Measurements from ENCODE around the gene SIRT2.
A peak's percentile ranks its signal among the peaks of the same experiment; 100 is the strongest.
"Not testable (repeated sequence)": the region's sequence is repeated elsewhere in the genome, so short reads cannot be mapped to it uniquely, and the experiment has no call there.

The SIRT2 gene

DNA sequence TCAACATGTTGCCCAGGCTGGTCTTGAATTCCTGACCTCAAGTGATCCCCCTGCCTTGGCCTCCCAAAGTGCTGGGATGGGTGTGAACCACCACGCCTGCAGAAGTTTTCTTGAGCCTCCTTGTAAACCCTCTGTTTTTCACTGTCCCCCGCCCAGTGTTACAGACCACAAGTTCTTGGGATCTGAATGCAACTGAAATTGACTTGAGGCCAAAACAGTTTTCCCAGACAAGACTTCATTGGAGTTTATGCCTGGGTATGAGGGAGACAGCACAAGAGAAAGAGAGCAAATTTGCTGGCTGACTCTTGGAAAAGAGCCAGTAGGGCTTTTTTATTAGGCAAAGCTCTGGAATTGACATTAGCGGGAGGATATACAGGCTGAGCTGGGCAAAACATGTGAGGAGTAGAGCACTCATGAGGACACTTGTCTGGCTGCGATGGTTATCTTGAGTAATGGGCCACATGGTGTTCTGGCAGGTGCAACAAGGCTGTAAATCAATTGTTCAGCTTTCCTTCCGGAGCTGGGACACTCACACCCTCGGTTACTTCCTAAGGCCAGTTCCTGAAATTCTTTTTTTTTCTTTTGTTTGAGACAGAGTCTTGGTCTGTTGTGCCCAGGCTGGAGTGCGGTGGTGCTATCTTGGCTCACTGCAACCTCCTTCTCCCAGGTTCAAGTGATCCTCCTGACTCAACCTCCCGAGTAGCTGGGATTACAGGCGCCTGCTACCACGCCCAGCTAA, 36.9 kb downstream of the SIRT2 start:
- no peak for DNase-seq

DNA sequence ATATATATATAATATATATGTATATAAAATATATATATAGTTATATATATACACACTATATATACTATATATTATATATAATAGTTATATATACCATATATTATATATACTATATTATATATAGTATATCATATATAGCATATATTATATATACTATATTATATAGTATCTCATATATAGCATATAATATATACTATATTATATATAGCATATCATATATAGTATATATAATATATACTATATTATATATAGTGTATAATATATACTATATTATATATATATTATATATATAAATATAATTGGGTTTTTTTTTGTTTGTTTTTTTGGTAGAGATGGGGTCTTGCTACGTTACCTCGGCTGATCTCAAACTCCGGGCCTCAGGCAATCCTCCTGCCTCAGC, 38.0 kb downstream of the SIRT2 start:
- DNase-seq = no peak

DNA sequence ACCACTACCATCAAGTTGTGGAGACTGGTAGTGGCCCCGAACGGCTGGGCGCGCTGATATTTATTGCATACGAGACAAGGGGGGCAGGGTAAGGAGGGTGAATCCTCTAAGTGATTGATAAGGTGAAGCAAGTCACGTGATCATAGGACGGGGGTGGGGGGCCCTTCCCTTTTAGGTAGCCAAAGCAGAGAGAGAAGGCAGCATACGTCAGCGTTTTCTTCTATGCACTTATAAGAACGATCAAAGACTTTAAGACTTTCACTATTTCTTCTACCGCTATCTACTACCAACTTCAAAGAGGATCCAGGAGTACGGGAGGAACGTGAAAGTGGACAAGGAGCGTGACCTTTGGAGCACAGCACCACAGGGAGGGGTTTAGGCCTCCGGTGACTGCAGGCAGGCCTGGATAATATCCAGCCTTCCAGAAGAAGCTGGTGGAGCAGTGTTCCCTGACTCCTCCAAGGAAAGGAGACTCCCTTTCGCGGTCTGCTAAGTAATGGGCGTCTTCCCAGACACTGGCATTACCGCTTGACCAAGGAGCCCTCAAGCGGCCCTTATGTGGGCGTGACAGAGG, 39.7 kb downstream of the SIRT2 start:
- DNase-seq = not testable (repeated sequence)

DNA sequence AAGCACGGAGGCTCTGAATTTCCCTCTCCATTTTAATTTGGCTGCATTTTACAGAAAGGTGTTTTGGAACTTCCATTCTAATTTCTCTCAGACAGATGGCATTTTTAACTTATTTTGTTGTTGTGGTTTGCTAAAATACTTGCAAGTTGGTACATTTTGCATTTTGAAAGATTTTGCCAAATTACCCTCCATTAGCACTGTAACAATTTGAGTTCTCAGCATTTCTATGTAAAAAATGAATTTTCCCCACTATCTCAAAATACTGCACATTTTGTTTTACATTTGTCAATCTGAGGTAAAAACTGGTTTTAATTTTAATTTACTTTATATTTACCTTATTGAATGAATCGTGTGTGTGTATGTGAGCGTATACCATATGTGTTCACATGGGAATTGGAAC, 42.6 kb downstream of the SIRT2 start:
- DNase-seq = no peak

DNA sequence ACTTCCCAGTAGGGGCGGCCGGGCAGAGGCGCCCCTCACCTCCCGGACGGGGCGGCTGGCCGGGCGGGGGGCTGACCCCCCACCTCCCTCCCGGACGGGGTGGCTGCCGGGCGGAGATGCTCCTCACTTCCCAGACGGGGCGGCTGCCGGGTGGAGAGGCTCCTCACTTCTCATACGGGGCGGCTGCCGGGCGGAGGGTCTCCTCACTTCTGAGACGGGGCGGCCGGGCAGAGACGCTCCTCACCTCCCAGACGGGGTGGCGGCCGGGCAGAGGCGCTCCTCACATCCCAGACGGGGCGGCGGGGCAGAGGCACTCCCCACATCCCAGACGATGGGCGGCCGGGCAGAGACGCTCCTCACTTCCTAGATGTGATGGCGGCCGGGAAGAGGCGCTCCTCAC, 43.7 kb downstream of the SIRT2 start:
- DNase-seq = not testable (repeated sequence)

DNA sequence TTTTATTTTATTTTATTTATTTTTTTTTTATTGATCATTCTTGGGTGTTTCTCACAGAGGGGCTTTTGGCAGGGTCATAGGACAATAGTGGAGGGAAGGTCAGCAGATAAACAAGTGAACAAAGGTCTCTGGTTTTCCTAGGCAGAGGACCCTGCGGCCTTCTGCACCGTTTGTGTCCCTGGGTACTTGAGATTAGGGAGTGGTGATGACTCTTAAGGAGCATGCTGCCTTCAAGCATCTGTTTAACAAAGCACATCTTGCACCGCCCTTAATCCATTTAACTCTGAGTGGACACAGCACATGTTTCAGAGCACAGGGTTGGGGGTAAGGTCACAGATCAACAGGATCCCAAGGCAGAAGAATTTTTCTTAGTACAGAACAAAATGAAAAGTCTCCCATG, 44.5 kb downstream of the SIRT2 start:
- not testable (repeated sequence) for DNase-seq

DNA sequence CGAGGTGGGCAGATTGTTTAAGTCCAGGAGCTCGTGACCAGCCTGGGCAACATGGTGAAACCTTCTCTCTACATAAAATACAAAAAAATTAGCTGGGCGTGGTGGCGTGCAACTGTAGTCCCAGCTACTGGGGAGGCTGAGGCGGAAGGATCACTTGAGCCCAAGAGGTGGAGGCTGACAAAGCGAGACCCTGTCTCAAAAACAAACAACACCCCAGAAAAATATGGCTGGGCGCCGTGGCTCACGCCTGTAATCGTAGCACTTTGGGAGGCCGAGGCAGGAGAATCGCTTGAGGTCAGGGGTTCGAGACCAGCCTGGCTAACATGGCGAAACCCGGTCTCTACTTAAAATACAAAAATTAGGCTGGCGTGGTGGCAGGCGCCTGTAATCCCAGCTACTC, 46.2 kb downstream of the SIRT2 start:
- no peak for DNase-seq

DNA sequence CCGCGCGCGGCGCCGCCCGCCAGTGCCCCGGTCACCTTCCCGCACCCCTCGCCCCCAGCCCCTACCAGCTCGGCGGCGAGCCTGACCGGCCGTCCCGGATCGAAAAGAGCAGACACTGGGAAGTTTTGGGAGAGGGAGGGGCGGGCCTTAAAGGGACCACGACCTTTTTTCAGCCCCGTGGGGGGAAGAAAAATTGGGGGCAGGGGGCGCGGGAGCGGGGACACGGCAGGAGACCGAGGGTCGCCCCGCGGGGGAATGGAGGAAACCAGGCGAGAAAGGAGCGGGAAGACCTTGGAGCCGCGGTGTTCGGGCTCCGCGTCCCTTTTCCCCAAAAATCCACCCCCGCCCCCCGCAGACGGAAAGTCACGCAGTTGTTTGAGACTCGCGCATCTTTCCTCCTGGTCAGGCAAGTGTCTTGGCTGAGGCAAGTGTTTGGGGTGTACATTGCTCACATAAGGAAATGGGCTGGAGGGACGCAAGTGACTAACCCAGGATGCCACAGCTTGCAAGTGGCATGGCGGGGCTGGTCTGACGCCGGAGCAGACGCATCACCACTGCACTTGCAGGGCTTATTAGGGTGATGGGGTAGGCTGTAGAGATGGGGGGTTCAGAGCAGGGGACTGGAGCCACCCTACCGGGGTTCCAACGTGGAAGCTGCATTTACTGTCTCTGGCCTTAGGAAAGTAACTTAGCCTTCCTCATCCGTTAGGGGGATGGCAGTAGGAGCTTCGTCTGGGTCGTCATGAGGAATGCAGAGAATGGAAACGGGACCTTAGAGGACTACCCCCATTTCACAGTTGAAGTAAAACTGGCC, 47.0 kb downstream of the SIRT2 start:
- peak; percentile 34 for DNase-seq

DNA sequence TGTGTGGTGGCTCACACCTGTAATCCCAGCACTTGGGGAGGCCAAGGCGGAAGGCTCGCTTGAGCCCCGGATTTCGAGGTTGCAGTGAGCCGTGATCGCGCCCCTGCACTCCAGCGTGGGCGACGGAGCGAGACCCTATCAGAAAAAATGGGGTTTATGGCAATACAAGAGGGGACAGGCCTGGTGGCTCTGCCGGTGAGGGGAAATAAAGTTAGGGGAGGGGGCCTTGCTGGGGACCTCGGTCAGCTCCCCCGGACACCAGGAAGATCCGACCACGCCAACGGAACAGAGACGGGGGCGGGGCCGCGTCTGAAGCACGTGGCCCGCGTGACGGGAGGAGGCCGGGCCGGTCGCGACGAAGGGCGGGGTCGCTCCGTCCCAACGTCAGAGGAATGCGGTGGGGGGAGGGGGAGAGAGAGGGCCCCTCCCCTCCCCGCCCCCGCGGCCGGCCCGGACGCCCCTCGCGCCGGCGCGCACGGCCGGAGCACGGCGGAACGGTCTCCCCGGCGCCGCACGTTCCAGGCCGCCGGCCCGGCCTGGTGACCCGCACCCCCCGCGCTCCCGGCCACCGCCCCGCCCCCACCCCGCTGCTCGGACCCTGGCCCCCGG, 47.7 kb downstream of the SIRT2 start:
- DNase-seq = peak; percentile 80

DNA sequence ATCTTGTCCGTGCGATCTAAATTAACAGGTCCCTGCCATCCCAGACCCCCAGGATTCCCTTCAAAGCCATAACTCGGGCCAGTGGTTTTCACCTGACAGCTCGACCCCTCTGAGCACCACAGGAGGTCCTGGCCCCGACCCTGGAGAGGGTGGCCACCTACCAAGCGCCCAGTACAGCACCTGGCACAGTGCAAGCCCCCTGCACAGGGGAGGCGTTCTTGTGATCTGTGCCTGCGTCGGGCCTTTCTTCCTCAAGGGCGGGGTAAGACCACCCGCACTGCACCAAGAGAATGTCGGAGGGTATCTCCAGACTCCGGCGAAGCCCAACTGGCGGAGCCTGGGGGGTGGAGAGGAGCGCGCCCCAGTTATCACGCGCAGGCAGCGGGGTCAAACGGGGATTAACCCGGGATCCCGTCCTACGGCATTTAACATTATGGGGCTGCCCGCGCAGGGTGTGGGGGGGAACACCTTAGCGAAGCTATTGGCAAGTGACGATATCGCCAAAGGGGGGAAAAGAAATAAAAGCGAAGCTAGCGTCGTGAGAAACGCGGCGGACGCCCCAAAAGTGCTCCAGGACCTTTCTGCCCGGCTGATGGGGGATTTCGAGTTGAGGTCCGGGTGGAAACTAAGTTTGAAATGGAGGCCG, 48.3 kb downstream of the SIRT2 start:
- peak; percentile 38 for DNase-seq

DNA sequence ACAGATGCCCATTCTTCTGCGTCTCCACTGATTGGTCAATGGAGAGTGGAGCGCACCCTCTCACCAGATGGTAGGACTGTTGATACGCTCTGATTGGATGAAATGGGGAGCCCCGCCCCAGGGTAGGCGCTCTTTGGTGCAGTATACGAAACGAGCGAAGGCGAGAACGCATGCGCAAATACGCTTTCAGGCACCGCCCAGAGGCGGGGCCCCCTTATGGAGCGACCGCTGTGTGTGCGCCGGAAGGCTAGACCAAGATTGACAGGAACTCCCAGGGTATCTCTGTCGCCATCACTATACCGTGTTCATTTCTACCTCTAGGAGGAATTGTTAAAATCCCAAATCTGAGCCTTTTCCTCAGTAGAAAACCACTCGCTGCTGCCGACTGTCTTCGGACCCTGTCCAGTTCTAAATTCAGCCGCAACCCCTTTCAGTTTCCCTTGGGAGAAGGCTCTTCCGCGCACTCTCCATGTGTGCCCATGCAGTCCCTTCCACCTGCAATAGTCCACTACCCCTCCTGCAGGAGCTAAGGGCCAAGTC, 48.9 kb downstream of the SIRT2 start:
- peak; percentile 100 for DNase-seq

DNA sequence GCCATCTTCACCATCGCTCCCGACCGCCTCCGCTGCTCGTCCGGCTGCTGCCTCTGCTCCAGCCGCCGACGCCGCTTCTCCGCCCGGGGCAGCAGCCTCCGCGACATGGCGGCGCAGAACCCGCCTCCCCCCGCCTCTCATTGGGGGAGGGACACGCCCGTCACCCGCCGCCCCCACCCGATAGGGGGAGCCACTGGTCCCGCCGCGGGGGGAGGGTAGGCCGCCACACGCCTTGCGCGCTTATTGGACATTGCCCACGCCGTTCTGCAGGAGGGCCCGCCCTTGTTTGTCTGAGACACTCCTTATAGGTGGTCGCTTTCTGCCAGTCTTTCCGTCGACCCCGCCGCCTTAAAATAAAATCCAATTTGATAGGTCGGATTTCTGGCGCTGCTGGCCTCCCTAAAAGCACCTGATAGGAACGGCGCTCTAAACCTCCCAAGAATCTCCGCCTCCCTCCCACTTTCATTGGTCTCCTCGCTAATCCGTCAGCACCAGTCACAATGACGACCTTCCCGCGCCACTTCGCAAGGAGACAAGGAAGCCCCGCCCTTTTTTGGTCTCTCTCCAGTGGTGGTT, 49.5 kb downstream of the SIRT2 start, which contains the start of gene HNRNPL:
TSS of gene HNRNPL (minus strand) at position 127 of the 576 bp plus-strand sequence. CDS start at position 107, 20 bp downstream.
- DNase-seq = peak; percentile 100

DNA sequence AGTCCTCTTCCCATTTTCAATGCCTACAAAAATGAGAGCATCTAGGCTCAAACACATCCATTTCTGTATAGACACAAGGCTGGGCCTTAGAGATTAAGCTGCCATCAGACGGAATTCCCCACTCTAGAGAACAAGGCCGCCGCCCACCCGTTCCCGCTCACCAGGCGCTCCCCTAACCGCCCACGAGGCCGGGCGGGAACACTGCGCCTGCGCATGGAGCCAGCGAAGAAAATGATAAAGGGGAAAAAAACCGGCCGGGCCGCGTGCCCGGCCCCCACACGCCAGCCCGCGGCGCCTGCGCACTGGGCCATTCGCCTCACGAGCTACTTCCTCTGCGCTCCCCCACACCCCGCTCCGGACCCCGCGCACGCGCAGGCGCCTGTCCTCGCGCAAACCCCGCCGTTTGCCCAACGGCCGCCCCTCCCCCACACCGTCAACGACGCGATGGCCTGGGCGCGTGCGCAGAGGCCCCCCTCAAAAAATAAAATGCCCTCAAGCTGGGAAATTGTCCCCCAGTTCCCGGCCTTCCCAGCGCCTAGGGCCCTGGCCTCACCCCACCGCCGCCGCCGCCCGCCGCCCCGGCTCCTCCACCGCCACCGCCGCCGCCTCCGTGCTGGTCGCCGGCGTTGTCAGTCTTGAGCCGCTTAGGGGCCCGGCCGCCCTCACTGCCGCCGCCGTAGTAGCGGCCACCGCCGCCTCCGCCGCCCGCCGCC, 50.1 kb downstream of the SIRT2 start:
- DNase-seq = peak; percentile 97

DNA sequence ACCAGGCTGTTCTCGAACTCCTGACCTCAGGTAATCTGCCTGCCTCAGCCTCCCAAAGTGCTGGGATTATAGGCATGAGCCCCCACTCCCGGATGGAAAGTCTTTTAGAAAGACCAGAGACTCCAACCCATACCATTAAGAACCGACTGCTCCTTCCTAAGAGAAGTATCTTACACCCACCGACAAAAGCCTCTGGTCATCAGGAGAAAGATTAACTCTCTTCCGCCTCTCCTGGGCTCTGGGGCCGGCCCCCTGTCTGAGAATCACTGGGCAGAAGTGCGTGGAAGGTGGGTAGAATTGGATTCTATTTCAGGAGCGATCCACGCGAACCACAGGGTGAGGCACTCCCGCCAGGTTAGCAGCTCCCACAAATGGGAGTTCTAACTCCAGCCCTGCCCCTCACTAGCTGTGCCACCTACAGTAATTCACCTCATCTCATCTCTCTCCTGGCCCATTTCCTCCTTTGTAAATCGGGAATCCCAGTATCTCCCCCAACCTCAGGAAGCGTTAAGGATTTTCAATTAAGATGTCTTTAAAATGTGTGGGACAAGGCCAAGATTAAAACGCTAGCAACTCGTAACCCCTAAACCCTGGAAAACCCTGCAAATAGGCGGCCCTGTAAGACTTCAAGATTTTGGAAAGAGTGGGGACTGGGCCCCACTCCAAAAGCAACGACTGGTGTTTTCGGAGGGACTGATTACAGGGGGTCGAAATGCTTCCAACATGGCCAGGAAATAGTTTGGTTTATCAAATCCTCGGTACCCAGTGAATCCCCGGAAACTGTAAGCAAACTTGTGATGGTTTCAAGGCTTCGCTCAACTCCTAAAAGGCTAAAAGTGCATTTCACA, 50.9 kb downstream of the SIRT2 start:
- DNase-seq = no peak

DNA sequence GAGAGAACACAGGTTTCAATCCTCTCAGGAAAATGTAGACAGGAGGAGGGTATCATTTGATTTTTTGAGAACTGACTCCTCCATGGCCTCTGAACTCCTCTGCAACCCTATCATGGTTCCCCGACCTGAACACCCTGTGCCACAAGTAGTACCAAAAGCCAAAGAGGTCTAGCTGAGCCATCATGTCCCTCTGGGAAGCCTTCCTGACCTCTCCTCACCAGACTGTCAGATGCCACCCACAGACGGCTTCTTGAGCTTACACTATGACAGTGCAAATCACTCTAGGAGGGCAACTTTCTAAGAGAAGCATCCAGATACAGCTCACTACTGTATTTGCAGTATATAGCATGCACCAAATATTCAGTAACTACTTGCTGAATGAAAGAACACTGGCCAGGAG, 53.3 kb downstream of the SIRT2 start:
- DNase-seq = no peak

DNA sequence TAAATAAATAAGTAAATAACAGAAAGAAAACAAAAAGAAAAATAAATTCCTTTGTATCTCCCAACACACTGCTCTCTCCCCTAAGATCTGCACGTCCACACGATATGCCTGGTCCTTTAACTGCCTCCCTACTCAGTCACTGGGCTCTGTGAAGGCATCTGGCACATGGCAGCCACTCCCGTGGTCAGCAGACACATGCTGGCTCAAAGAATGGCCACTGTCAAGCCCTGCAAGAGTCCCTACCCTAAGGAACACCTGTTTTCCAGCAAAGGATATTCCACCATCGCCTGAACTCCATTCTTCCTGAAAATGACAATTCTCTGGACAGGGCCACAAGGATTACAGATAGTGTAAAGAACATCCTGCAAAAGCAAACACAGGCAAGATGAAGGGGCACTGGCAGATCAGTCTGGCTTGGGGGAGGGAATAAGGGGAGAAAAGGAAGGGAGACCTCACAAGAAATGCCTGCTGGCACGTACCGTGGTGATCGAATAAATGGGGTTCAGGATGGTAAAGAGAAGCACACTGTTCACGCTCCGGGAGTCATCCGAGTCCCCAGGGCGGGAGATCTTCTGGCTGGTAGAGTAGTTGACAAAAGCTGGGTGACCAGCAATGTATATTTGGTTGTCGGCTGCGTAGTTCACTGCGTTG, 53.9 kb downstream of the SIRT2 start:
- DNase-seq = no peak

DNA sequence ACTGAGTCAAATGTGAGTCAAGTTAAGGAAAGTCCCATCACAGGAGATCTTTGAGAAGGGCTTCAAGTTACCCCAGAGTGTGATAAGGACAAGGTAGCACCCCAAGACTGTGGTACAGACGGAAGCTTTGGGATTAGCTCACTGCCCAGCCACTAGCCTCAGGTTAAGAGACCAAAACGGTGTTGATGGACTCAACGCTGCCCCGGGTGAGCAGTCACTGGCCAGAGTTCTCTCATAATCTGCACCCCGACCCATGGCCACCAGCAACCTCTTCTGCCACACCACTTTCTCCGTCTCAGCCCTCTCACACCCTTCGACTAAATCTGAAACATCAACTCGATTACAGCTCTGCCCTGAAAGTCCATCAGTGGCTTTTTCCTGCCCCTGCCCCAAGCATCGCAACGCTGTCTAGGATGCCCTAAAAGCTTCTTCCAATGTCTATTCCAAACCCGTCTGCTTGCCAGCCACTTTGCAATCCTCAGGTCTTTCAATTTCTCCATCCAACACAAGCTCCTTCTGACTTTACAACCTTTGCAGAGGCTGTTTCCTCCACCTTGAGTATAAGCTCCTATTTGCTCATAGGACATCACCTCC, 55.2 kb downstream of the SIRT2 start:
- no peak for DNase-seq

DNA sequence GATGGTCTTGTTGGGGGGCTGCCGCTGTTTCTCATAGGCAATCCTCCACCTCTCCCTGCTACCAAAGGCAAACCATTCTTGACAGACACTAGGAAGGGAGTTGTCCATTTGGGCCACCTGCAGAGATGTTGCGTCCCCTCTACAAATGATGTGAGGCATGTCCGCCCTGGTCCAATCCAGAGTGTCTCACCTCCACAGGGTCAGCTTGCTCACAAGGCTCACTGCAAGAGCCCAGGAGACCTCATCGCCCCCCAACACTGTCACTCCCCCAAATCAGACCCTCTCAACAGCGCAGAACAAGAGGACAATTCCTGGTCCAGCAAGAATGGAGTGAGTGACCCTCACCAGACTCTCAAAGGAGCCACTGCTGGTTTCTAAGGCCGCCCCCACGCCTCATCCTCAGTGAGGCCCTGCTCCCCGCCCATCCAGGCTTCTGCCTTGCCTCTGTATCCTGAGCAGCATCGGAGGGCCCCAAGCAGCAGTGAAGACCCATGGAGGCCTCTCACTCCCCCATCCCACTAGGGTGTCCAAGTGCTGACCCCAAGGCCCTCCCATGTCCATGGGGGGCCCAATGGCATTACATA, 56.2 kb downstream of the SIRT2 start:
- DNase-seq = no peak

All from effector CD8-positive, alpha-beta T cell (primary cell).